ENCODE data around the gene FYN.

- TF ChIP-seq POLR2AphosphoS5 (IDR thresholded peaks at IDR 0.05; ENCODE audit: borderline replicate concordance, low read depth, low read length) (no peak), EZH2 (IDR thresholded peaks at IDR 0.05) (no peak), FOXP2 (optimal IDR thresholded peaks at IDR 0.05; ENCODE audit: control extremely low read depth, extremely low read length, insufficient read depth) (no peak)
These were observed 29.7 kb downstream of the FYN start for GRCh38 chr6:111843347-111844147.
